A172 (cell line): Measurements from ENCODE around the gene SELENOT. TPM values are rescaled to one million over a fixed set of nuclear protein-coding genes. Genes with fewer than 3 reads are reported as not detected.
"Not testable (repeated sequence)": the region's sequence is repeated elsewhere in the genome, so short reads cannot be mapped to it uniquely, and the experiment has no call there.

Source experiments
- DNase-seq: peaks from one replicate; pipeline ENCODE4 v3.0.0-alpha.2; 2015; ENCODE audit warnings: low spot score
- total RNA-seq: library from RNA; depleted of rRNA; stranded (reverse); fragments of >200 nt; shearing (Covaris generic); gene quantifications from 2 replicates; pipeline ENCODE4 v1.2.3, GENCODE V29; 2014; rRNA removed

Gene SELENOT
- total RNA-seq, result 171 and 237 TPM in 2 replicates

GRCh38 chr3:150603153-150603979, at the start of gene SELENOT:
SELENOT (plus strand) TSS chr3:150603321; CDS start chr3:150603363, 42 bp downstream.
- DNase-seq, result peak; percentile 96

DNA sequence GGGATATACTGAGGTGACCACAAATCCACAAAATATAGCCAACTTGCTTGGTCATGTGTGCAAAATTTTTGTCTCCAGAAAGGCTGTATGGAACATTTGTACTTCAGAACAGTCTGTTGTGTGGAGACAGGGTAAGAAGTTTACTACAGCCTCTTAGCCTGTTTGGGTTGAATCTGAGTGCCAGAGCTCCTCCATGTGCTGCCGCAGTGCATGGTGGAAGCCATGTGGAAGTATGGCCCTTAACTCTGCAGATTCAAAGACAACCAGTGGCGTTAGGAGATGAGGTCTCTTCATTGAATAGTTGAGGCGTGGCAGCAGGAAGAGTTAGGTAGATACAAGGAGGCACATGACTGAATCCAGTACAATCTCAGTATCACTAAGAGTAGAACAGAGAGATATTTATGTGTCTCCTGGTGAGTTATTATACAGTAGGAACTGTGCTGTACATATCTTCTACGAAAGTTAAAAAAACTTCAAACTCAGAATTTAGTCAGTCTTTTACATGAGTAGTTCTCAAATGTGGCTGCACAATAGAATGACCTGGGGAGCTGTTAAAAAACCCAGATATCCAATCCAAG, 47.2 kb upstream of the SELENOT start:
- DNase-seq, result no peak

- DNase-seq, result no peak
Measured at GRCh38 chr3:150556792-150557191, 46.3 kb upstream of the SELENOT start.

- DNase-seq, result no peak
Measured at GRCh38 chr3:150557725-150558124, 45.4 kb upstream of the SELENOT start.

- DNase-seq, result no peak
Measured at GRCh38 chr3:150564243-150564642, 38.9 kb upstream of the SELENOT start.

DNA sequence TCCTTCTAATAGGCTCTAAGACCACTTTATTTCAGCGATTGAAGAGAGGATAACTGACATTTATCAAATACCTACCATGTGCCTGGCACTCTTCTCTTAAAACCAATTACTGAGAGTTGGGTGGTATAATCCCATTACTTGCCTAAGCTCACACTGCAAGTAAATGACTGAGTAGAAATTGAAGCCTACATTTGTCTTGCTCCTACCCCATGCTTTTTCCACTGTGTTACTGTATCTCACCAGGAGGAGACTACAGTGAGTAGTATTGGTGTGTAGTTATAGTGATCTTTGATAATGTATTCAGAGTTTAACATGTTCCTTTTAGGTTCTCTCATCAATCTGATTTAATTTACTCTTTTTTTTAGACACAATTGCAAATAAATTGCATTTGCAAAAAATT, 35.8 kb upstream of the SELENOT start:
- no peak for DNase-seq

- no peak for DNase-seq
Measured at GRCh38 chr3:150577855-150578254, 25.3 kb upstream of the SELENOT start.

DNA sequence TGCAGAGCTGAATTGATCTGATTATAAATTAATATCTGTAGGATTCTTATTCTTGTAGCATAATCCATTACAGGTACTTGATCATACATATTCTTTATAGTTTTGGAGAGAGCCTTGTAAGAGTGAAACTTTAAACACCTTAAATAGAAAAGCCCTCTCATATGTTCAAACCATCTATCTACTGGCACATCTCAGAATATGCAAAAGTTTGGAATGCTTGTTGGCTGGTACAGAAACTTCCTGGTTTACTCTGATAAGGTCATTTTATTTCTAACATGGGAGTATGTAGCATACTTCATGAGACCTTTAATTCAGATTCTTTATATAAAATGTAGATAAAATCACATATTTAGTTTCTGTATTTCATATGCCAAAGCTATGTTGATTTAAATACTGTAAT, 21.9 kb upstream of the SELENOT start:
- no peak for DNase-seq

DNA sequence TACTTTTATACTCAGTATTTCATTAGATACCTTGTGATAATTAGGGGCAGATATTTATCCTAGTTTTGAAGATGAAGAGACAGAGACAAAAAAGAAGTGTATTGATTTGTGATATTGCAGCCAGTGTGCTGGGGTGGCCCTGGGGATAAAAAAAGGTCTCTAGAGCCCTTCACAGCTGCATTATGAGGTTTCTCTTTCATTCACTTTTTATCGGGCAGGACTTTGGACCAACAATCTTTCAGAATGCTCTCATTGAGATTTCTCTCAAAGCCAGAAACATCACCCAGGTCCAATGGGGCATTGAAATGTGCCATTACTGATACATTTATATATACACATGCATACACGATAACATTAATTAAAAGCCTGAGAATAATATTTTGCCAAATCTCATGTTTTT, 20.5 kb upstream of the SELENOT start:
- DNase-seq, result no peak

- DNase-seq, result no peak
Measured at GRCh38 chr3:150583028-150583427, 20.1 kb upstream of the SELENOT start.

DNA sequence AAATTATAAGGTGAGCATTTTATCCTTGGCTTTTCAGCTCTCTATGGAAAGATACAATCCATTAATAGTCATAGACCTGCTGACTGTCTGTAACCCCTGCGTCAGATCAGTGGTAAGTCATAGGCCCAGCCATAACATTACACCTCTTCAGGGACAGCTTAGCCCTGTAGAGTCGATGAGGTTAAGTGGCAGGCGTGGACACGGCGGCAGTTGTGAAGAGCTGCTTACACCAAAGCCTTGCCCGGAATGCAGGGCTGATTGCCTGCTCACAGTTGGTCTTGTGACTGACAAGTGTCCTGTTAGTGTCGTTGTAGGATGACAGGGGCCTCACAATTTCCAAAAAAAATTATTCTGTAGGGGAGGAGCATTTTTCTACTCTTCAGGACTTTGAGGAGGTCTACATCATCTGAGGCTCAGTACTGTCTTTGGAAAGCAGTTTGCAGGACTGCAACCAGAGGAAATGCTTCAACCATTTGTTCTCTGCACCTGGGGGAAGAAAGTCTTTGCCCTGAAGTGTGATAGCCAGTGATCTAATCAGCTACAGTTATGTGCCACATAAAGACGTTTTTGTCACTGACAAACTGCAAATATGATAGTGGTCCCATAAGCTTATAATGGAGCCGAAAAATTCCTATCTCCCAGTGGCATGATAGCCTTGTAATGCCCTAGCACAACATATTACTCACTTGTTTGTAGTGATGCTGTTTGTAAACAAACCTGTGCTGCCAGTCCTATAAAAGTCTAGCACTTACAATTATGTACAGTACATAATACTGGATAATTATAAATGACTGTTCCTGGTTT, 14.9 kb upstream of the SELENOT start:
- no peak for DNase-seq

- DNase-seq, result no peak
Measured at GRCh38 chr3:150589759-150590158, 13.4 kb upstream of the SELENOT start.

GRCh38 chr3:150594150-150594549, 9.0 kb upstream of the SELENOT start:
- no peak for DNase-seq

DNA sequence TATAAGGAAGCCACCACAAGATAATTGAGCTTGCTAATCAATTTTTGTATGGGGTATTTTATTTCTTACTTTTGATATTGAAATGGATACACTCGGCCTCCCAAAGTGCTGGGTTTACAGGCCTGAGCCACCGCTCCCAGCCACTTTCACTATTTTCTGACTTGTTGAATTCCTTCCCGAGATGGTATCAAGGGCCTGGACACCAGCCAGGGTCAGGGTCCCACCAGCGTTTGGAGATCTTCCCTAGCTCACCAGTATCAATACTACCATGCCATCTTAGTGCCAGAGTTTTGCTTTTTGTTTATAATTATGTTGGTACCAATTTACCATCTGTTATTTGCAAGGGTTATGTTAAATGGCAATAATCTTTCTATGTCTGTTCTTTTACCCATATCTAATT, 5.5 kb upstream of the SELENOT start:
- no peak for DNase-seq

- DNase-seq, result peak; percentile 90
Measured at GRCh38 chr3:150599611-150600297, 3.4 kb upstream of the SELENOT start.

DNA sequence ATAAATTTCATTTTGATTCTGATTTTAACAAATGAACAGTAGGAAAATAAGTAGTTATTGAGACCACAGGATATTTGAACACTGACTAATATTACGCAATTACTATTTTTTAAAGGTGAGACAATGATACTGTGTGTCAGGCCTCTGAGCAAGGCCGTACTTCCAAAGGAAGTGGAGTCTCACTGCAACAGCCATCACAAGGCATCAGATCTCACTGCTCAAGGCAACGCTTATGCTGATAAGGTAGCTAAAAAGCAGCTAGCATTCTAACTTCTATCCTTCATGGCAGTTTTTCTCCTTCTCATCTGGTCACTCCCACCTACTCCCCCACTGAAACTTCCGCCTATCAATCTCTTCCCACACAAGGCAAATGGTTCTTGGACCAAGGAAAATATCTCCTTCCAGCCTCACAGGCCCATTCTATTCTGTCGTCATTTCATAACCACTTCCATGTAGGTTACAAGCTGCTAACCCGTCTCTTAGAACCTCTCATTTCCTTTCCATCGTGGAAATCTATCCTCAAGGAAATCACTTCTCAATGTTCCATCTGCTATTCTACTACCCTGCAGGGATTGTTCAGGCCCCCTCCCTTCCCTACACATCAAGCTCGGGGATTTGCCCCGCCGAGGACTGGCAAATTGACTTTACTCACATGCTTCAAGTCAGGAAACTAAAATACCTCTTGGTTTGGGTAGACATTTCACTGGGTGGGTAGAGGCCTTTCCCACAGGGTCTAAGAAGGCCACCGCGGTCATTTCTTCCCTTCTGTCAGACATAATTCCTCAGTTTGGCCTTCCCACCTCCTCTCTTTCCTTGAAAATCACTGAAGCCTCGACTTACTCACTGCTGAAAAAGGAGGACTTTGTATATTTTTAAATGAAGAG, 2.2 kb upstream of the SELENOT start:
- DNase-seq, result not testable (repeated sequence)

GRCh38 chr3:150602426-150603152, 532 bp upstream of the SELENOT start:
- no peak for DNase-seq

- DNase-seq, result peak; percentile 17
Measured at GRCh38 chr3:150603980-150604319, 829 bp downstream of the SELENOT start.

- DNase-seq, result no peak
Measured at GRCh38 chr3:150605998-150606641, 3.0 kb downstream of the SELENOT start.
